Fibroblast of villous mesenchyme (primary cell): ENCODE results near the gene FBLN5. TPM values are rescaled to one million over a fixed set of nuclear protein-coding genes. Genes with fewer than 3 reads are reported as not detected.

Experiments
- DNase-seq: peaks from one replicate; pipeline ENCODE4 v3.0.0-alpha.2; 2010; ENCODE audit warnings: low read depth
- H3K4me3 ChIP-seq: 2 replicates; pipeline ENCODE4 v1.5.1; 2011; ENCODE audit warnings: low read depth, mild to moderate bottlenecking, low read length
- CTCF ChIP-seq: IDR thresholded peaks from 2 replicates; pipeline ENCODE4 v1.5.1; 2012; ENCODE audit warnings: low read depth, mild to moderate bottlenecking, low read length; ENCODE audit not compliant: insufficient read depth
- total RNA-seq: library from RNA; depleted of rRNA; stranded (reverse); fragments of >200 nt; gene quantifications from 2 replicates; pipeline ENCODE4 v1.2.3, GENCODE V29; 2012

The FBLN5 gene
- total RNA-seq, 1 donor = 77.7 TPM

- no peak for DNase-seq
- H3K4me3 ChIP-seq = no peak overlapping the region
- no peak for TF ChIP-seq CTCF
Observed at GRCh38 chr14:91860238-91860637, 87.3 kb downstream of the FBLN5 start.

- no peak overlapping the region for H3K4me3 ChIP-seq
- peak; percentile 88 for DNase-seq
- no peak for TF ChIP-seq CTCF
Observed at GRCh38 chr14:91858536-91859275, 88.8 kb downstream of the FBLN5 start.

- no peak for TF ChIP-seq CTCF
- no peak for DNase-seq
- no peak overlapping the region for H3K4me3 ChIP-seq
Observed at GRCh38 chr14:91857614-91858013, 89.9 kb downstream of the FBLN5 start.

GRCh38 chr14:91854327-91854934, 93.1 kb downstream of the FBLN5 start:
- no peak for DNase-seq
- no peak for TF ChIP-seq CTCF
- H3K4me3 ChIP-seq = no peak overlapping the region

GRCh38 chr14:91851563-91851962, 95.9 kb downstream of the FBLN5 start:
- no peak for DNase-seq
- TF ChIP-seq CTCF = no peak
- H3K4me3 ChIP-seq = no peak overlapping the region

- DNase-seq = no peak
- TF ChIP-seq CTCF = no peak
- H3K4me3 ChIP-seq = no peak overlapping the region
Observed at GRCh38 chr14:91848504-91849001, 98.9 kb downstream of the FBLN5 start.
